ENCODE measurements around the gene TLE4.
A peak's percentile ranks its signal among the peaks of the same experiment; 100 is the strongest.
"Not testable (repeated sequence)": the region's sequence is repeated elsewhere in the genome, so short reads cannot be mapped to it uniquely, and the experiment has no call there.

Gene TLE4

DNA sequence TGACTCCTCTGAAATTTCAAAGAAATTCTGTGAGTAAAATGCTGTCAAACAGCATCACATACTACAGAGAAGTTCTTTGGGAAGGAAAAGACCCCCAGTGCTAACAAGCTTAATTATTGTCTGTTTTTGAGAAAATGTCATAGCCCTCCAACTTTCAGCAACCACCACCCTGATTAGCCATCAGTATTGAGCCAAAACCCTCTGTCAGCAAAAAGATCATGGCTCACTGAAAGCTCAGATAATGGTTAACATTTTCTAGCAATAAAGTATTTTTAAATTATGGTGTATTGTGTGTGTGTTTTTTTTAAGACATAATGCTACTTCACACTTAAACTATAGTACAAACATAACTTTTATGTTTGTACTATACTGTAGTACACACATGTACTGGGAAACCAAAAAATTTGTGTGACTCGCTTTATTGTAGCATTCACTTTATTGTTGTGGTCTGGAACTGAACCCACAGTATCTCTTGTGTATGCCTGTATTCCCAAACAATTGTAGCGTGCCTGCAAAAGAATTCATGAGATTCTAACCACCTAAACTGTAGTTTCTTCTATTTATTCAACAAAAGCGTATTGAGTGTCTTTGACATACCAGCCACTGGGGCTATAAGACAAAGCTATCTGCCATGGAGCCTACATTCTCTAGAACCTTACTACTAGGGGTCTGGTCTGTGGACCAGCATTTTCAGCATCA lies 31.6 kb downstream of the TLE4 start:
- no peak for DNase-seq (ENCODE audit: low spot score)

DNA sequence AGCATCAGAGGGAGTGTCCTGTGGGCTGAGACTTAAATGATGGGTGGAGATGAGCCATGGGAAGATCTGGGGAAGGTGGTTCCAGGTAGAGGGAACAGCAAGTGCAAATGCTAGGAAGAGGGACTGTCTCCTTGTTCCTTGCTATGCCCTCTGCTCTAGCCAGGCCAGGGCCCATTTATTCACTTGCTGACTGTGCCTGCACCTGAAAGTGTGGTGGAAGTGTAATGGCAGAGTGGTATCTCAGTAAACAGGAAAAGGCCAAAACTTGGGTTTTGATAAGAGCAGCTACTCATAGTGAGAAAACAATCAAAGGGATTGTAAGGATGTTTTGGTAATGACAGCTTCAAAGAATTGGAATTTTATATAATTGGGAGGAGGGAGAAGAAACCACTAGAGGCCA lies 32.4 kb downstream of the TLE4 start:
- DNase-seq (ENCODE audit: low spot score): no peak

GRCh38 chr9:79604921-79605562 lies 33.3 kb downstream of the TLE4 start:
- DNase-seq (ENCODE audit: low spot score): no peak

DNA sequence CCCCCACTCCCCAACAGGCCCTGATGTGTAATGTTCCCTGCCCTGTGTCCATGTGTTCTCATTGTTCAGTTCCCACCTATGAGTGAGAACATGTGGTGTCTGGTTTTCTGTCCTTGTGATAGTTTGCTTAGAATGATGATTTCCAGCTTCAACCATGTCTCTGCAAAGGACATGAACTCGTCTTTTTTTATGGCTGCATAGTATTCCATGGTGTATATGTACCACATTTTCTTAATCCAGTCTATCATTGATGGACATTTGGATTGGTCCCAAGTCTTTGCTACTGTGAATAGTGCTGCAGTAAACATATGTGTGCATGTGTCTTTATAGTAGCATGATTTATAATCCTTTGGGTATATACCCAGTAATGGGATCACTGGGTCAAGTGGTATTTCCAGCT lies 34.8 kb downstream of the TLE4 start:
- DNase-seq (ENCODE audit: low spot score): not testable (repeated sequence)

DNA sequence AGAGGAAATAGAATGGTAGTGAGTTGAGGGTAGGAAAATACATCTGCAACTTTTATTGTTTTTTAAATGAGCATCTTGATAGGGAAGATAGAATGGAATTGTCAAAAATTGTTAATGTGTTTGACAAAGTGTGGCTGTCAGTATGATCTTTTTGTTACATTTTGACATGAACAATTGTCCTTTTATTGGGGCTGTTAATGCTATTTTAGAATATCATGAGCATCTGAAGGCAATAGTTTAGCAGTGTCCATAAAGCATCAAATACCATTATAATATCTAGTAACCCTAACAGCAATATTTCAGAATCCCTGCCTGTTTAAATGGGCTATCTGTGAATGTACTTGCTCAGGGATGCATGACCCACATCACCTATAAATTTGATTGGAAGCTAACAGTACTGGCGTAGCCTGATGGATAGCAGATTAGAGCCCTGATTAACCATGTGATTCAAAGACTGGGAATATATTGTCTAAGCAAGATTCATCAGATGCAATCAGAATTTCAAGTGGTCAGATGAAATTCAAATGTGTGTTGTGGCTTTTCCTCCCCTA lies 37.8 kb downstream of the TLE4 start:
- no peak for DNase-seq (ENCODE audit: low spot score)

DNA sequence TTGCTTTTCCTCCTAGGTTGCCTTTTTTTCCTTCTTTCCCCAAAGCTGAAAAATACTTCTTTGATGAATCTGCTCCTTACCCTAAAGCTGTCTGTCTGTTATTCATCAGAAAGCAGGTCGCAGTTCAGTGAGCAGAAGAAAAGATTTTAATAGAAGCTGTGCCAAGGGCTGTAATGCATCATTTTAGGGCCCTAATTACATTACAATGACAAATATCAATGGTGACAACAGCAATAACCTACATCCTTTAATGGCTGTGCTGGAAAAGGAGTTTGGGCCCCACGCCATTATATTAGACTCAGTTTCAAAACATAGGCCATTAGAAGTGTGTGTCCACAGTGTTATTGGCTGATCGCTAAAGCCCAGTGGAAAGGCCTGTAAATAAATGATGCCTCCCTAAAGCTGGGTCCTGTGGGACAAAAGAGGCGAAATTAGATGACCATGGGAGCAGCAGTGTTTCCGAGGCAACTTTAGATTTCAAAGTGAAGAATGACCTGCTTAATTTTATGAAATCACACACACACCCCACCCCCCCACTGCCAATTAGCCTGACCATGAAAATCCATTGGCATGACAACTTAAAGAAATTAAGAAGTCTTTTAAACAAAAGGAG lies 38.4 kb downstream of the TLE4 start:
- DNase-seq (ENCODE audit: low spot score): no peak

GRCh38 chr9:79610791-79611614 lies 39.2 kb downstream of the TLE4 start:
- peak; percentile 82 for DNase-seq (ENCODE audit: low spot score)

DNA sequence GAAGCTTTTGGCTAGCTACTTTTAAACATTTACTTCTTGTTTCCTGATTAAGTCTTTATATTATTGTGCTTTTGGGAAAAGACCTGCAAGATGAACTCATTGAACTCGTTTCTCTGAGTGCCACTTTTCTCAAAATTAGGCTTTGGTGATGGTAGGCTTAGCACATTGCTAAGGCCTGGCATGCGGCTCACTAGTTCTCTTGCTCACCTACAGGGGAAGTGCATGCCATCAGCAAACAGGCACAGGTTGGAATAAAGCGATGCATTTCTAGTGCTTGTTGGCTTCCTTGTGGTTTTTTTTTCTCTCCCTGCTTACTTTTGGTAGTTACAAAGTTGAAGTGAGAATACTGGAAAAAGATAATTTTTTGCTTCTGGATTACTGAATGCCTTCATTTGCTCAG lies 41.4 kb downstream of the TLE4 start:
- DNase-seq (ENCODE audit: low spot score): no peak

- peak; percentile 60 for DNase-seq (ENCODE audit: low spot score)
Observed at GRCh38 chr9:79615038-79615437, 43.3 kb downstream of the TLE4 start.

GRCh38 chr9:79616013-79616412 lies 44.2 kb downstream of the TLE4 start:
- no peak for DNase-seq (ENCODE audit: low spot score)

- DNase-seq (ENCODE audit: low spot score): no peak
Observed at GRCh38 chr9:79616971-79617370, 45.2 kb downstream of the TLE4 start.

DNA sequence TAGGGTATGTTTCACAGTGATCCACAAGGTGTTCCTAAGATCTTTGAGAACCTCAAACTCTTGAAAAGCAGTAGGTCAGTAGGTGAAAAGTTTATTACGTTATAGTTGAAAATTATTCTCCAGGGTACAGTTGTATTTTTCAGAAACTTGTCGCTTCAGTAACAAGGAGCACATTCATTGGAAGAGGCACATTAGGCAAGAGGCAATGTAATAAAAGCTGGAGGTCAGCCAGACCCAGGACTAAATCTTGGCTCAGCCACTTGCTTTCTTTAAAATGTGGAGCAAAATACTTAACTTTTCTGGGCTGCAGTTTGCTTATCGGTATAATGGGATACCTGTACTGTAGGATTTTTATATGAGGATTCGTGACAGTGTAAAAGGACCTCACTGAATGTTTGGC lies 45.6 kb downstream of the TLE4 start:
- DNase-seq (ENCODE audit: low spot score): peak; percentile 57

DNA sequence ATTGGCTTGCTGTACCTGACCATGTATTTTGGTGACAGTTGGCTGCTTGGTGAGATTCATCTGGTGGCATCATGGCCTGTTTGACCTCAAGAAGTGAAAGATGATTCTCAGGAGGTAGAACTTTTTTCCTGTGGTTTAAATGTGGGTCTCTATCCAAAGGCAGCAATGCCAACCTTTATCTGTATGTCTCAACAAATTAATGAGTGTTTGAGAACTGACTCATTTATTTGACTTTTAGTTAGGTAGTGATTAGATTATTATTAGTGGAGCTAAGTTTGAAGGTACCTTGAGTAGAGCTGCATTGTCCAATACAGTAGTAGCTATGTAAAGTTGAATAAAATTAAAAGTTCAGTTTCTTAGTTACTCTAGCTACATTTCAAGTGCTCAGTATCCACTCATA lies 48.2 kb downstream of the TLE4 start:
- DNase-seq (ENCODE audit: low spot score): no peak

GRCh38 chr9:79621916-79622575 lies 50.3 kb downstream of the TLE4 start:
- DNase-seq (ENCODE audit: low spot score): no peak

DNA sequence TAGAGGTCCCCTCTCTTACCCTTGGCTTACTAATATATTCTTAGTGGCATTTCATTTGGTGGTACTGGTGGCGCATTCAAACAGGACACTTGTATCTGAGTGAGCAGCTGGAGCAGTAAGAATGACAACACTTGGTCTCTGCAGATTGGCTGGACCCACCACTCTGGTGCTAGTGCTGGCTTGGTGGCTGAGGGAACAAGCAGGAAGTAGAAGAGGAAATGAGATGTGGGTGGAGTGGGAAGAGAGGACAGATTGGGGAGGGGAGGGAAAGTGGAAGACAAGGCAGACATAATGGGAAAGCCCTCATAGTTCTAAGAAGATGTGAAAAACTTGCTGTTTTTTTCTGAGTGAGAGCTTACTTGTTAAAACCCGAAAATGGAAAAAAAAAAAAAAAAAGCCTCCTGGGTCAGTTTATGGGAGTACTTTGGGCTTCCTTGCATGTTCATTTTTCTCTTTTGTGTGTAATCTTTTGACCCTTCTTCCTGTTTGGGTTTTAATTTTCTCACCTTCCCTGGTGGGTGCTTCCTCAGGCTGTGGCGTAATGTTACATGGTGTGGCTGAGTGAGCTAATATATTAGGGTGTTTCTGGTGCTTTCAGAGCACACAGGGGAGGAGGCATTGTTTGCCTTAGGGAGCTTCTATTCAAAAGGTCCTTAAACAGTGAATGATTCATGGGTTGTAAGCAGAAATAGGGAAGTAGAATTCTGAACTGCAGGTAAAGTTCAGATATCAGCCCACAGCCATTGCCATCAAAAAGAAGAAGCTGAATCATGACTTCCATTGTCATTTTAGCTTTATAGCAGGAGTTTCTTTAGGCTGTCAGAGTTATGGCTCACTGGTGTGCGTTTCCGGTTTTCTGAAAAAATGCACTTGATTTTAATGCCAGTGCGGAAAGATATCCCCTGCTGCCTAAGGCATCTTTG lies 52.3 kb downstream of the TLE4 start:
- DNase-seq (ENCODE audit: low spot score): peak; percentile 48

GRCh38 chr9:79629721-79630120 lies 58.0 kb downstream of the TLE4 start:
- no peak for DNase-seq (ENCODE audit: low spot score)

DNA sequence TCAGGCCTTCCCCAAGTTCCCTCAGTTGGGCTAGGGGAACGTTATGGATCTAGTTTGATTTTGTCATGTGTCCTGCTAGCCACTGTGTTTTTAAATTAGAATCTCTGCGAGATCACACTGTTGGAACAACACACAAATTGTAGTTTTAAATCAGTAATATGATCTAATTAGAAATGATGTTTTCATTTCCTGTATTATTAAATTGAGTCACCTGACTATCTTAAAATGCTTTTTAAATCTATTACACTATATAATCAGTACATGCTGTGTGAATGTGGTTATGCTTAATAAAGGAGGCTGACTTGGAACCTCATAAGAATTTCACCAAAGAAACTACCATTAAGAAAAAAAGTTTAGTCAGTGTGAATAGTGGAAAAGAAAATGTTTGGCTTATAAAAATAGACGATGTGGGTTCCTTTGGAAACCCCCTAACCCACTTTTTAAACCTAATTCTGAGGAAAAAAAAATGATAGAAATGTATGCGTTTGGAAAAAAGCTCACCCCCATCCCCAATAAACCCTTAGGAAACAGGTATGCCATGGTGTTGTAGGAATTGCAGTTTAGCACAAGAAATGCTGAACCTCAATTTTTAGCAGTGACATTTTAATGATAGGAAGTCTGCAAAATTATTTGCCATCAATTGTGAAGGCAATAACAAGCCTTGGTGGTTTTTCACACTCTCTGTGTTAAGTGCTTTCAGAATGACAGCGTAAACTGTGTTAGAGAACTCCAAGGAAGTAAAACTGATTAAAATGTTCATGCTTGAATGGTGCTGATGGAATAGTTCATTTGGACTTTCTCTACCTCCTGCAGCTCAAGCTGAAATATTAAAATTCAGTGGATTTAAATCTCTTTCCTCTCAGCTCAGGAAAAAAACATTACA lies 59.0 kb downstream of the TLE4 start:
- no peak for DNase-seq (ENCODE audit: low spot score)

GRCh38 chr9:79632060-79632459 lies 60.3 kb downstream of the TLE4 start:
- DNase-seq (ENCODE audit: low spot score): no peak

GRCh38 chr9:79632705-79633104 lies 60.9 kb downstream of the TLE4 start:
- no peak for DNase-seq (ENCODE audit: low spot score)

DNA sequence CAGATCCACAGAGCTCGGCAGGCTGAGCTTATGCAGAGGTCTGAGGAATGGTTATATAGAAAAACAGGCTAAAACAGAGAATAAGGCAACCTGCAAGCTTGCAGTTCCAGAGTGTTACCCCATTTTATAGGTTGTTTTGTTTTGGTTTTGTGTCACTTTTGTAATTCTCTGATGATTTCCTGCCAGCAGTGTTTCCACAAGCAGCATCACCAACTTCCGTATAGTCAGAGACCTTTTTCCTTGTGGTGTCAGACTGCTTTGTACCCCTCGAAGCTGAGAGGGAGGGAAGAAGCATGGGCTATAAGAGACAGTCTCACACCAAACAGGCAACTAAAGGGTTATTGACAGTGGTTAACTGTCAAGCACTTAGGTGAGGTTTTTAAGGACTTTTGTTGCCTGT lies 61.8 kb downstream of the TLE4 start:
- no peak for DNase-seq (ENCODE audit: low spot score)

Data from pons (tissue), 1 donor.